T-cell (primary cell): ENCODE measurements around the gene ATF2. TPM values are rescaled to one million over a fixed set of nuclear protein-coding genes. Genes with fewer than 3 reads are reported as not detected.
A peak's percentile ranks its signal among the peaks of the same experiment; 100 is the strongest.

Experiments used
- ATAC-seq, 4 experiments: fragments of 200-7000 bp in 3 of 4; fragments of 150-1000 bp in 1 of 4; cut with Tn5 transposase; replicated peaks in 1 of 4; 1 replicate in 3 of 4; 2 replicates in 1 of 4; pipeline ENCODE4 v1.10.0; 2021; ENCODE audit warnings: moderate library complexity in 3 of 4, mild to moderate bottlenecking in 2 of 4, moderate number of reproducible peaks in 1 of 4
- CTCF ChIA-PET, 2 donors: fragments of 300-600 bp; sonication (Branson Sonifier 250); formaldehyde crosslinking; loops; one replicate each; lab custom pipeline; 2022; ENCODE audit warnings: antibody characterized with exemption in 2 of 2; lab: Charles Lee
- POLR2A ChIA-PET, 2 donors: fragments of 300-600 bp; sonication (Branson Sonifier 250); formaldehyde crosslinking; loops; one replicate each; lab custom pipeline; 2022; ENCODE audit warnings: antibody characterized with exemption in 2 of 2; lab: Charles Lee
- DNase-seq, 35 experiments: peaks; one replicate each; pipeline versions ENCODE4 v3.0.0 to v3.0.0-alpha.2; 2013 to 2023
- H3K27ac ChIP-seq: one replicate; pipeline ENCODE4 v1.5.1; 2013; ENCODE audit warnings: low read length
- H3K27me3 ChIP-seq, 2 experiments: replicated peaks in 1 of 2; 1 replicate in 1 of 2; 2 replicates in 1 of 2; pipeline versions ENCODE4 v1.6.1 to v1.7.0; 2013; ENCODE audit warnings: low read length in 1 of 2, mixed read lengths in 1 of 2; ENCODE audit not compliant: control insufficient read depth in 2 of 2, insufficient read depth in 2 of 2; ENCODE audit errors: extremely low read depth in 1 of 2
- H3K36me3 ChIP-seq, 2 donors: 1 replicate in 1 of 2; 2 replicates in 1 of 2; pipeline versions ENCODE4 v1.6.1 to v1.7.0; 2013; ENCODE audit warnings: low read length in 1 of 2; ENCODE audit not compliant: control insufficient read depth in 2 of 2, insufficient read depth in 1 of 2; ENCODE audit errors: extremely low read depth in 1 of 2
- H3K4me1 ChIP-seq, 2 experiments: 1 replicate in 1 of 2; 2 replicates in 1 of 2; pipeline versions ENCODE4 v1.6.1 to v1.7.0; 2013; ENCODE audit warnings: low read length in 2 of 2, mixed read lengths in 1 of 2; ENCODE audit not compliant: insufficient read depth in 2 of 2, control insufficient read depth in 1 of 2; ENCODE audit errors: extremely low read depth in 1 of 2
- H3K4me3 ChIP-seq, 2 donors: 1 replicate in 1 of 2; 2 replicates in 1 of 2; pipeline versions ENCODE4 v1.5.1 to v1.7.0; 2013; ENCODE audit warnings: mild to moderate bottlenecking in 2 of 2, low read length in 1 of 2, moderate library complexity in 1 of 2; ENCODE audit not compliant: control insufficient read depth in 1 of 2; ENCODE audit errors: extremely low read depth in 1 of 2
- H3K9me3 ChIP-seq: 2 replicates; pipeline ENCODE4 v1.7.0; 2013
- H3K27ac Mint-ChIP-seq, 2 donors: one replicate each; pipeline ENCODE4 v1.8.0; 2020 to 2021; ENCODE audit warnings: mild to moderate bottlenecking in 2 of 2, mixed read lengths in 2 of 2
- H3K27me3 Mint-ChIP-seq, 2 donors: one replicate each; pipeline ENCODE4 v1.8.0; 2021 to 2022; ENCODE audit warnings: mixed read lengths in 2 of 2
- H3K36me3 Mint-ChIP-seq: one replicate; pipeline ENCODE4 v1.8.0; 2021; ENCODE audit warnings: mixed read lengths
- H3K4me1 Mint-ChIP-seq, 3 donors: one replicate each; pipeline ENCODE4 v1.8.0; 2020 to 2022; ENCODE audit warnings: mixed read lengths in 3 of 3, mild to moderate bottlenecking in 1 of 3
- H3K4me3 Mint-ChIP-seq, 3 donors: one replicate each; pipeline ENCODE4 v1.8.0; 2020 to 2022; ENCODE audit warnings: mild to moderate bottlenecking in 3 of 3, mixed read lengths in 3 of 3, moderate library complexity in 3 of 3
- H3K9me3 Mint-ChIP-seq, 3 donors: one replicate each; pipeline ENCODE4 v1.8.0; 2020 to 2022; ENCODE audit warnings: mixed read lengths in 3 of 3
- WGBS: methylation state at CpG from one replicate; pipeline ENCODE4 v1.1.5; 2013; ENCODE audit warnings: missing lambda C conversion rate; ENCODE audit not compliant: insufficient coverage; 5-methylcytosine and 5-hydroxymethylcytosine counted together
- total RNA-seq, 35 experiments: library from RNA in 6 of 35; stranded (reverse) in 6 of 35; fragments of 120-200 nt in 1 of 35; gene quantifications; one replicate each; pipeline versions ENCODE4 v1.2.1 to v1.2.4 and lab custom pipeline; 2013 to 2026

Gene ATF2
- total RNA-seq, 5 donors from 2014 or later (not counting 1 experiment from before 2014, with no cell fraction given) = 49.1 to 57.0 (median 52.9) TPM

DNA sequence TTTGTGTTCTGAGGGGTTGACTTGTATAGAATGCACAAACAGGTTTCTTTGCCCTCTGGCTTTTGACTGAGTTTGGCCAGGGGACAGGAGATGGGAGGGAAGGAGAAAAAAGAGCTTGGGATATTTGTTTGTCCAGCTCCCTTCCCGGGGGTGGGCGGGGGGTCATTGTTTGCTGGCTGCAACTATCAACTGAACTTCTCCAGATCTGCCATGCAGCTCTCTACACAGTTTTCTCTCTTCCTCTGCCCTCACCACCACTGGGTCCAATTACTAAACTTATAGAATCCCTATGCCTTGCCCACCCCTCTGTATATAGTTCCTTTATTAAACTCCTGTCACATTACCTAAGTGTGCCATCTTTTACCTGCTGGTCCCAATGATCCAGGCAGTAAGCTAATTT lies 130.1 kb downstream of the ATF2 start:
- Histone ChIP-seq H3K4me1 (peaks cover 0 to 3% of the 10 kb centered on the region in 2 experiments), H3K9me3 (no peaks in the 10 kb centered on the region), H3K36me3 (no peaks in the 10 kb centered on the region), H3K27me3 (no peaks in the 10 kb centered on the region), H3K4me3 (no peak overlapping the region), H3K27ac (no peak overlapping the region)
- CTCF ChIA-PET = interaction anchor here (0.6 to 1.0 kb wide), 3 partner anchors 8 to 351 kb away, joined by 3 read pairs; no protein-coding TSS in a partner anchor
- 100% methylated on average over 1 of the region's 2 CpGs for WGBS
- Mint-ChIP-seq H3K36me3 (no peaks in the 10 kb centered on the region), H3K4me3 (no peak overlapping the region), H3K27me3 (no peaks in the 10 kb centered on the region), H3K4me1 (peaks cover 9 to 18% (median 12%) of the 10 kb centered on the region in 3 donors), H3K27ac (no peak overlapping the region), H3K9me3 (peaks cover 0 to 8% (median 0%) of the 10 kb centered on the region in 3 donors)
- ATAC-seq (no peak), DNase-seq (no peak)
- POLR2A ChIA-PET = interaction anchor here (0.6 kb wide), 2 partner anchors 30 to 1292 kb away, joined by 4 to 7 read pairs; no protein-coding TSS in a partner anchor

DNA sequence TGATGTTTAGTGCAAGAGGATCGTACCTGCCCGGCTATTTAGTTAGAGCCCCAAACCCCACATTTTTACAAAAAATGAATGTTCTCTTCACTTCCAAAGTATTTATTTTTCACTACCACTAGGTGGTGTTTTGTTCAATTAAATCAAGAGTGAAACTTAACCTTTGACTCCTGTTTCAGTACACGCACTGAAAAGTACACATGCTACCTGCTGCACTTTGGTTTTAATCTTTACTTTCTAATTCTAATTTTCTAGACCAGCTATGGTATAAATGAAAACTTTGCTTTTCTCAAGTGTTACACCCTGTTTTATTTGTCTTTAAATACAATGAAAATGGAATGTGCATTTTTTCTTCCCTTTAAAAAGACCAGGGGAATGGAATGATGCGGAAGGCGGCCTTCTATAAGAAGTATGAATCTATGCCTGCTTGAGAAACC lies 131.4 kb downstream of the ATF2 start:
- DNase-seq (peak in 1 of 35 experiments; percentile 60), ATAC-seq (peak in 2 of 4 experiments; percentile 42 to 62)
- no peak overlapping the region for H3K27ac ChIP-seq
- no peaks in the 10 kb centered on the region for H3K36me3 ChIP-seq
- no CpG with 5 or more reads among the region's 5 CpGs for WGBS
- H3K27me3 ChIP-seq = no peaks in the 10 kb centered on the region
- CTCF ChIA-PET = no interaction called here
- Mint-ChIP-seq H3K27me3 (no peaks in the 10 kb centered on the region), H3K9me3 (no peaks in the 10 kb centered on the region), H3K4me3 (peak overlapping the region in 2 of 3 donors; percentile 52 to 56), H3K27ac (peak overlapping the region; percentile 77 to 82), H3K36me3 (no peaks in the 10 kb centered on the region), H3K4me1 (peaks cover 9 to 18% (median 12%) of the 10 kb centered on the region in 3 donors)
- H3K9me3 ChIP-seq = no peaks in the 10 kb centered on the region
- POLR2A ChIA-PET = no interaction called here
- H3K4me3 ChIP-seq = no peak overlapping the region
- H3K4me1 ChIP-seq = peaks cover 0 to 3% of the 10 kb centered on the region in 2 experiments

DNA sequence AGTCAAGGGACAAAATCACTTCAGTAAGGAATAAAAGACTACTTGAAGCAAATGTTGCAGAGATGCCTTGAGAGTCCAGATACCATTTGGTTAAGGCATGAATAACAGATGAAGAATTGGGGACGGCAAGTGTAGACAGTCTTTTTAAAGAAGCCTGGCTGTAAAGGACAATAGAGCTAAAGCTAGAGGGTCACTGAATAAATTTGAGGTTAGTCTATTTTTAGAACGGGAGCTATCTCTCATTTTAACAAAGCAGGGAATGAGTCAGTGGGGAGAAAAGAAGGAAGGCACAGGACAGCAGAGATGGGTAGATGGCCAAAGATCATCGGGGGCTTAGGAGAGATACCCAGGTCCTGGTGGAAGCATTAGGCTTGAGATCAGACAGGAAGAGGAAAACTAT lies 132.2 kb downstream of the ATF2 start:
- Mint-ChIP-seq H3K27me3 (no peaks in the 10 kb centered on the region), H3K4me1 (peaks cover 9 to 18% (median 12%) of the 10 kb centered on the region in 3 donors), H3K4me3 (no peak overlapping the region), H3K9me3 (no peaks in the 10 kb centered on the region), H3K27ac (no peak overlapping the region), H3K36me3 (no peaks in the 10 kb centered on the region)
- 100% methylated on average over 2 of the region's 3 CpGs for WGBS
- Histone ChIP-seq H3K9me3 (no peaks in the 10 kb centered on the region), H3K4me1 (peaks cover 0 to 3% of the 10 kb centered on the region in 2 experiments), H3K27me3 (no peaks in the 10 kb centered on the region), H3K27ac (no peak overlapping the region), H3K36me3 (no peaks in the 10 kb centered on the region), H3K4me3 (no peak overlapping the region)
- no peak for ATAC-seq
- ChIA-PET POLR2A (no interaction called here), CTCF (interaction anchor here in 1 of 2 donors (0.6 kb wide), 1 partner anchor 604 kb away, joined by 3 read pairs; no protein-coding TSS in a partner anchor)
- DNase-seq = no peak

DNA sequence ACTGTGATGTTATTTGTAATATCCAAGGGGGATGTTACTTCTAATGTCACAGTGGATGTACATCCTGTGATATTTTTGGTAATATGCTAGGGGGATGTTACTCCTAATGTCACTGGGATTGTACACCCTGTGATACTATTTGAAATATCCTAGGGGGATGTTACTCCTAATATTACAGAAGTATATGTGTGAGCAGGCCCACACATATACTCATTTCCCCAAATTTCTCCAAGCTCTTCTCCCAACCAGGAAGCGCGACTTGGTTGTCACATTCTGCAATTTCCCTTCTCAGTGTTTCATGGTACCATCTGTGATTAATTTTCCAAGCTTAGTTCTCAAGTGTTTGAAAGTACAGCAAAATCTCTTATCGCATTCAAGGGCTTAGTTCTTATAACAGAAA lies 133.3 kb downstream of the ATF2 start:
- Mint-ChIP-seq H3K9me3 (no peaks in the 10 kb centered on the region), H3K4me3 (no peak overlapping the region), H3K36me3 (no peaks in the 10 kb centered on the region), H3K27ac (no peak overlapping the region), H3K4me1 (peaks cover 9 to 18% (median 12%) of the 10 kb centered on the region in 3 donors), H3K27me3 (no peaks in the 10 kb centered on the region)
- H3K4me1 ChIP-seq = peaks cover 0 to 3% of the 10 kb centered on the region in 2 experiments
- no peak overlapping the region for H3K27ac ChIP-seq
- 100% methylated on average over 2 of the region's 3 CpGs for WGBS
- DNase-seq = no peak
- H3K9me3 ChIP-seq = no peaks in the 10 kb centered on the region
- H3K4me3 ChIP-seq = no peak overlapping the region
- ChIA-PET CTCF (interaction anchor here in 1 of 2 donors (0.6 kb wide), 1 partner anchor 1603 kb away, joined by 11 read pairs; no protein-coding TSS in a partner anchor), POLR2A (no interaction called here)
- no peaks in the 10 kb centered on the region for H3K36me3 ChIP-seq
- no peaks in the 10 kb centered on the region for H3K27me3 ChIP-seq
- ATAC-seq = no peak

DNA sequence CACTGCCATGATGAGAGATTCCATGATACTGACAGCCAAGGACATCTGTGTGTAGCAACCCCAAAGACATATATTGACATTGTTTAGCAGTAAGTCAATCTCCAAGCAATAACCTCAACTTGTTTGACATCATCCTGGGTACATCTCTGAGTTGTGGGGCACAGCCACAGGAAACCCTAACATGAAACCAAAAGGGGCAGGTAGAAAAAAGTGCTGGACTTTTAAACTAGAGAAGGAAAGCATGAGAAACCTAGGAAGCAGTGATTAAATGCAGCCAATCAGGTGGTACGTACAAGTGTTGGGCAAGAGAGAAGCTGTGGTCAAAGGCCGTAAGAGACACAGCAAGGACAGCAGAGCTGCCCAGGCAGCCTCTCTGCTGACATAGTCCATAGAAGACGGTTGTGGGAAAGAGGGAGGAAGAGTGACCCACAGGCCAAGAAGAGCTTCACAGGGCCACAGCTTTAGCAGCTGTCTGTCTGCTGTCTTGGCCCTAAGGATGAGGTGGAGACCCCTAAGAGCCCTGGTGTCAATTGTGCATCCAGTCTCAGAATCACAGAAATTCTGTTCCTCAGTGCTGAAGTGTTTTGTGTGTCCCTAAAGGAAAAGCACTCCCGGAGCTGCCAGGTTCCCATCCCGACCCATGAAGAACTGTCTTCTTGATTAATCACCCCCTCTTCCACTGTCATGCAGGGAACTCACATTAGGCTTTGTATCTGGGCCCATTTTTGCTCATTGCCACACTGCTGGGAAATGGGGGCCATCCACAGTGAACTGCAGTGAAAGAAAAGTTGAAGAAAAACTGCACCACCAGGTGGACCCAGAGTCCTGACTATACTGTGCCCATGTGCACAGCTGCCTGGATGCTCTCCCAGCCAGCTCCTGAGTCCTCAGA lies 137.4 kb downstream of the ATF2 start:
- Histone ChIP-seq H3K4me3 (no peak overlapping the region), H3K9me3 (no peaks in the 10 kb centered on the region), H3K4me1 (no peaks in the 10 kb centered on the region), H3K36me3 (no peaks in the 10 kb centered on the region), H3K27ac (no peak overlapping the region), H3K27me3 (no peaks in the 10 kb centered on the region)
- ATAC-seq (no peak), DNase-seq (peak in 1 of 35 experiments; percentile 9)
- Mint-ChIP-seq H3K4me3 (no peak overlapping the region), H3K4me1 (peaks cover 0 to 2% (median 1%) of the 10 kb centered on the region in 3 donors), H3K27me3 (no peaks in the 10 kb centered on the region), H3K36me3 (no peaks in the 10 kb centered on the region), H3K27ac (no peak overlapping the region), H3K9me3 (no peaks in the 10 kb centered on the region)
- 91% methylated on average over 3 of the region's 5 CpGs for WGBS
- CTCF ChIA-PET = interaction anchor here in 1 of 2 donors (0.7 to 1.3 kb wide), 2 partner anchors 11 to 24 kb away, joined by 3 read pairs; no protein-coding TSS in a partner anchor
- POLR2A ChIA-PET = no interaction called here

DNA sequence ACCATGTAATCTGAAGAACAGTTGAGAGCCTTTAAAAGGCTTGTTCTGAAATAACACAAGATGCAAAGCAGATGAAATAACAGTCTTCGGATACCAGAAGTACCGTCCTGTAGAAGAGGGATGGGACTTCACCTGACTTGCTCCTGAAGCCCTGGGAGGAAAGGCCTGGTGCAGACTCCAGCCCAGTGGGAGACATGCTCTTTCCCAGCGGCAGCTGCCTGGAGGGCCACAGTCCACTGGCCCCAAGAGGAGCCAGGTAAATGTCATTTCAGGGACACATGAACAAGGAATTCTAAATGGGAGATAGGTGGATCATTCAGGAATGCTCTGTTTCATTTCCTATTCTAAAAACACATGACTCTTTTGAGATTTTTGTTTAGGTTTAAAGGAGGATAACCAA lies 140.2 kb downstream of the ATF2 start:
- Histone ChIP-seq H3K4me3 (no peak overlapping the region), H3K4me1 (no peaks in the 10 kb centered on the region), H3K9me3 (no peaks in the 10 kb centered on the region), H3K27ac (no peak overlapping the region), H3K27me3 (no peaks in the 10 kb centered on the region), H3K36me3 (no peaks in the 10 kb centered on the region)
- H3K27me3 Mint-ChIP-seq = no peaks in the 10 kb centered on the region
- H3K36me3 Mint-ChIP-seq = no peaks in the 10 kb centered on the region
- 94% methylated on average over 2 of the region's 3 CpGs for WGBS
- no peak for ATAC-seq
- no peak for DNase-seq
- H3K4me3 Mint-ChIP-seq = no peak overlapping the region
- H3K9me3 Mint-ChIP-seq = no peaks in the 10 kb centered on the region
- H3K27ac Mint-ChIP-seq = no peak overlapping the region
- H3K4me1 Mint-ChIP-seq = no peaks in the 10 kb centered on the region
- ChIA-PET CTCF (interaction anchor here in 1 of 2 donors (0.5 kb wide), 1 partner anchor 854 kb away, joined by 6 read pairs; no protein-coding TSS in a partner anchor), POLR2A (no interaction called here)
